Erythroblast (primary cell): ENCODE measurements around the gene ATG9B.

Experiments
- GATA1 ChIP-seq: IDR thresholded peaks from 2 replicates; pipeline ENCODE4 v1.6.1; 2011; ENCODE audit warnings: low read depth, mild to moderate bottlenecking, control low read depth, low read length, moderate library complexity
- POLR2A ChIP-seq: IDR thresholded peaks from 2 replicates; pipeline ENCODE4 v1.6.1; 2011; ENCODE audit warnings: mild to moderate bottlenecking, low read length

DNA sequence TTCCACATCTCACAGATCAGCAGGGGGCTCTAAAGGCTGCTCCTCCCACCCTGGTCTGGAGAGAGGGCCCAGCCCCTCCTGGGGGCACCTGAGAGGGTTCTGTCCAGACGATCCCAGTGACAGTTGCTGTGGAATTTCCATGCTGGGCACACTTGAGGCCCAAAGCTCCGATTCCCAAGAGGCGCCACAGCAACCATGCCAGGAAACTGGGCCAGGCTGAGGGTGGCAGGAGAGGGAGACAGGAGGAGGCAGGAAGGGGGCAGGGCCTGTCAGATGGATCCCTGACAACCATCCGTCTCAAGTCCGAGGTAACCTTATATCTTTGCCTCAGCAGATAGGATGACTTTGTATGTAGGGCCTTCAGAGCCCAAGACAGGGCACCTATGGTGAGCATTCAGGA, 37.7 kb downstream of the ATG9B start:
- TF ChIP-seq POLR2A: no peak
- TF ChIP-seq GATA1: no peak
